DND-41 (cell line): ENCODE data around the gene BCAS3.

Experiments
- ATAC-seq: fragments of 200-7000 bp; cut with Tn5 transposase; 3 replicates; pipeline ENCODE4 v1.9.1; 2021; ENCODE audit warnings: low read depth; ENCODE audit not compliant: insufficient read depth
- DNase-seq: peaks from one replicate; pipeline ENCODE4 v3.0.0-alpha.2; 2020
- H2AFZ ChIP-seq: 2 replicates; pipeline ENCODE4 v1.6.0; 2012; ENCODE audit warnings: low read depth, low read length
- H3K27ac ChIP-seq: 2 replicates; pipeline ENCODE4 v1.5.1; 2012; ENCODE audit warnings: low read length, inconsistent platforms
- H3K27me3 ChIP-seq: fragments of 200-600 bp; sonication (generic); 2 replicates; pipeline ENCODE4 v1.6.0; 2012; ENCODE audit warnings: low read length, mild to moderate bottlenecking, inconsistent platforms; ENCODE audit not compliant: insufficient read depth, poor library complexity
- H3K36me3 ChIP-seq: 2 replicates; pipeline ENCODE4 v1.5.1; 2012; ENCODE audit warnings: low read length, inconsistent platforms; ENCODE audit not compliant: insufficient read depth
- H3K4me1 ChIP-seq: 2 replicates; pipeline ENCODE4 v1.5.1; 2012; ENCODE audit warnings: mild to moderate bottlenecking, low read length; ENCODE audit not compliant: insufficient read depth
- H3K4me2 ChIP-seq: 2 replicates; pipeline ENCODE4 v1.6.0; 2012; ENCODE audit warnings: mild to moderate bottlenecking, moderate library complexity, low read length, inconsistent platforms; ENCODE audit not compliant: insufficient read depth
- H3K4me3 ChIP-seq, 2 experiments: fragments of 200-600 bp in 1 of 2; shearing (Covaris generic) in 1 of 2; 2 replicates each; pipeline ENCODE4 v1.5.1; 2012 to 2016; ENCODE audit warnings: inconsistent platforms in 2 of 2, low read length in 2 of 2, mild to moderate bottlenecking in 2 of 2, low read depth in 1 of 2, moderate library complexity in 1 of 2
- H3K79me2 ChIP-seq: 2 replicates; pipeline ENCODE4 v1.6.0; 2012; ENCODE audit warnings: low read length, inconsistent platforms; ENCODE audit not compliant: insufficient read depth
- H3K9ac ChIP-seq: 2 replicates; pipeline ENCODE4 v1.6.0; 2012; ENCODE audit warnings: low read depth, mild to moderate bottlenecking, inconsistent platforms, low read length, moderate library complexity
- H3K9me3 ChIP-seq: 2 replicates; pipeline ENCODE4 v1.5.1; 2012; ENCODE audit warnings: low read length, moderate library complexity, mild to moderate bottlenecking, inconsistent platforms; ENCODE audit not compliant: insufficient read depth, severe bottlenecking
- H4K20me1 ChIP-seq: 2 replicates; pipeline ENCODE4 v1.6.0; 2012; ENCODE audit warnings: low read length; ENCODE audit not compliant: insufficient read depth
- EZH2 ChIP-seq: IDR thresholded peaks from 3 replicates; pipeline ENCODE4 v1.6.1; 2012; ENCODE audit warnings: borderline replicate concordance, low read depth, mild to moderate bottlenecking, moderate library complexity, low read length, inconsistent platforms; ENCODE audit not compliant: severe bottlenecking
- TF ChIP-seq, protein P1 (sequence below): IDR thresholded peaks from 2 replicates; pipeline ENCODE4 v1.5.1; 2012; ENCODE audit warnings: borderline replicate concordance, low read length, moderate library complexity, mild to moderate bottlenecking; ENCODE audit not compliant: poor library complexity, severe bottlenecking; ENCODE audit errors: extremely low read depth

BCAS3 gene

DNA sequence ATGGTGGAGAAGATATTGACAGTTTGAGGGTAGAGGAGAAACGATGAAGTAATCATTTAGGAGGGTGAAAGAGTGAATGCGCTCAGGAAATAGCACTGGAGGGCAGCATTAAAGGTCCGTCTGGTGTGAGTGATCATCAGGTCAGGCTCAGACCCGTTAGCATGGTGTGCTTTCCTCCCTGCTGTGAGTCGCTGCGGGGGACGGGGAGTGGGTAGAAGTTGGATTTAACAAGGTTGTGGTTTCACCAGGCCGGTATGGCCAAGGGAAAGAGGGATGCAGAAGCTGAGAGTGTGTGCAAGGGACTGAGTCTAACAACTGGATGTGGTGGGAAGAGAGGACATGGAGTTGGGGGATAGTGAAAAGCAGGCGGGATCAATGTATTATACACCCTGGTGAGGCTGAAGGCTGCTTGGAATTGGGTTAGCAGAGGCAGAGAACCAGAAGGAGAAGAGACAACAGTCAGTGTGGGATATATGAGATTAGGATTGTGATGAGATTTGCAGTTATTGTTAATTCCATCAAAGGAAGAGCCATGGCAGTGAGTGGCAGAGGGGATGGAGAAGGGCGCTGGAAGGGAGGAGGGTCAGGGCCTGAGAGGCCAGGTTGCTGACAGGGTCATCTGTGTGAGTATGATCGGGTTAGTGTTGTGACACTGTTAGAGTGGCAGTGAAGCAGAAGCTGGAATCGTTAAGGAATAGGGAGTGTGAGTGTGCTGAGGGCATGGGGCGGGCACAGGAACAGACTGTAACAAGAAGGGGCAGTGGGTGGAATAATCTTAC lies 663.0 kb downstream of the BCAS3 start:
- DNase-seq: no peak
- Histone ChIP-seq H3K27me3 (no peaks in the 10 kb centered on the region), H3K27ac (no peak overlapping the region), H3K4me1 (no peaks in the 10 kb centered on the region), H3K4me2 (no peak overlapping the region), H3K79me2 (no peaks in the 10 kb centered on the region), H3K9me3 (no peaks in the 10 kb centered on the region), H3K36me3 (no peaks in the 10 kb centered on the region), H3K4me3 (no peak overlapping the region), H2AFZ (no peak overlapping the region), H3K9ac (no peak overlapping the region), H4K20me1 (no peaks in the 10 kb centered on the region)
- ATAC-seq: no peak
- TF ChIP-seq EZH2: no peak
- TF ChIP-seq, protein P1, sequence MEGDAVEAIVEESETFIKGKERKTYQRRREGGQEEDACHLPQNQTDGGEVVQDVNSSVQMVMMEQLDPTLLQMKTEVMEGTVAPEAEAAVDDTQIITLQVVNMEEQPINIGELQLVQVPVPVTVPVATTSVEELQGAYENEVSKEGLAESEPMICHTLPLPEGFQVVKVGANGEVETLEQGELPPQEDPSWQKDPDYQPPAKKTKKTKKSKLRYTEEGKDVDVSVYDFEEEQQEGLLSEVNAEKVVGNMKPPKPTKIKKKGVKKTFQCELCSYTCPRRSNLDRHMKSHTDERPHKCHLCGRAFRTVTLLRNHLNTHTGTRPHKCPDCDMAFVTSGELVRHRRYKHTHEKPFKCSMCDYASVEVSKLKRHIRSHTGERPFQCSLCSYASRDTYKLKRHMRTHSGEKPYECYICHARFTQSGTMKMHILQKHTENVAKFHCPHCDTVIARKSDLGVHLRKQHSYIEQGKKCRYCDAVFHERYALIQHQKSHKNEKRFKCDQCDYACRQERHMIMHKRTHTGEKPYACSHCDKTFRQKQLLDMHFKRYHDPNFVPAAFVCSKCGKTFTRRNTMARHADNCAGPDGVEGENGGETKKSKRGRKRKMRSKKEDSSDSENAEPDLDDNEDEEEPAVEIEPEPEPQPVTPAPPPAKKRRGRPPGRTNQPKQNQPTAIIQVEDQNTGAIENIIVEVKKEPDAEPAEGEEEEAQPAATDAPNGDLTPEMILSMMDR: no peak

DNA sequence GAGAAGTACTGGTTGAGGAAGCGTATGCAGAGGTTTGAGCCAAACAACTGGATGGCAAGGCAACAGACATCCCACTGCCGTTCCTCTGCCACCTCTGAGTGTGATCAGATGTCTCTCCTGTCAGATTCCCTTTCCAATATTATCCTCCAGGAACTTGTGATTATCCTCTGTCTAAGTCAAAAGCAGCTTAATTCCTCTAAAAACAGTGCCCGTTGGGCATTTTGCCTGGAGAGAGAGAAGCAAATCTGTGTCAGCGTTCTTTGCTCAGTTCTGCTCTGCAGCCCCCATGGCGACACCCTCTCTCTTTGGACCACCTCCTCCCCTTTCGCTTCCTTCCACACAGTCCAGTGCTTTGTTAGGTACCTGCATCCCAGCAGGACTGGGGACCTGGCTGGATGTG lies 665.9 kb downstream of the BCAS3 start:
- Histone ChIP-seq H3K9me3 (no peaks in the 10 kb centered on the region), H3K9ac (no peak overlapping the region), H2AFZ (no peak overlapping the region), H3K4me3 (no peak overlapping the region), H3K4me1 (no peaks in the 10 kb centered on the region), H3K27me3 (no peaks in the 10 kb centered on the region), H3K36me3 (no peaks in the 10 kb centered on the region), H3K27ac (no peak overlapping the region), H4K20me1 (no peaks in the 10 kb centered on the region), H3K4me2 (no peak overlapping the region), H3K79me2 (no peaks in the 10 kb centered on the region)
- no peak for TF ChIP-seq EZH2
- TF ChIP-seq, protein P1: no peak
- no peak for DNase-seq
- ATAC-seq: no peak

DNA sequence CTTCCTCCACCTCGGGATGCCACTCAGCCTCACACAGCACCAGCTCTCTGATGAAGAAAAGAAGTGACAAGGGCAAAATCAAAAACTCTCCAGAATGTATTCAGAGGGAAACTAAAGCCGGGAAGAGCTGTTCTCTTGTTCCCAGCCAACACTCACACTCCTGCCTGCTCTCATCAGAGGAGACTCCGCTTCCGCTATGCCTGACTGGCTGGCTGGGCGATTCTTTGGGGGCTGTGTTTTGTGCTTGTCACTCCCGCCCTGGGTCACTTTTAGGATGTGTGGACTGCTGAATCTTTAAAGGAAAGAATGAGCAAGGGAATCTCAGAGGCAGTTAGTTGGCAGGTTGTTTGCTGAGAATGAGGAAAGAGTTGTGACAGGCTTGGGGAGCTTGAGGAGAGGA lies 667.4 kb downstream of the BCAS3 start:
- H3K9ac ChIP-seq: no peak overlapping the region
- ATAC-seq (no peak), DNase-seq (no peak)
- no peaks in the 10 kb centered on the region for H3K36me3 ChIP-seq
- no peak overlapping the region for H2AFZ ChIP-seq
- H3K4me1 ChIP-seq: no peaks in the 10 kb centered on the region
- no peak overlapping the region for H3K27ac ChIP-seq
- no peaks in the 10 kb centered on the region for H3K9me3 ChIP-seq
- H3K4me3 ChIP-seq: no peak overlapping the region
- no peaks in the 10 kb centered on the region for H3K27me3 ChIP-seq
- TF ChIP-seq, protein P1: no peak
- no peak for TF ChIP-seq EZH2
- H4K20me1 ChIP-seq: no peaks in the 10 kb centered on the region
- H3K4me2 ChIP-seq: no peak overlapping the region
- no peaks in the 10 kb centered on the region for H3K79me2 ChIP-seq
